Smooth muscle cell (in vitro differentiated cells): ENCODE measurements around the gene RUFY4. TPM values are rescaled to one million over a fixed set of nuclear protein-coding genes. Genes with fewer than 3 reads are reported as not detected.

Experiments
- DNase-seq: peaks from one replicate; lab custom pipeline; 2025; ENCODE audit not compliant: unreplicated experiment; lab: John Stamatoyannopoulos, UW
- H2AFZ ChIP-seq: fragments of 200-600 bp; sonication (generic); 2 replicates; pipeline ENCODE4 v1.6.0; 2016; ENCODE audit warnings: antibody characterized with exemption, low read depth, mild to moderate bottlenecking
- H3F3A ChIP-seq: fragments of 200-600 bp; sonication (generic); 2 replicates; pipeline ENCODE4 v1.6.0; 2017; ENCODE audit warnings: antibody characterized with exemption, low read depth
- H3K27ac ChIP-seq: fragments of 200-600 bp; sonication (generic); 2 replicates; pipeline ENCODE4 v1.5.1; 2016; ENCODE audit warnings: low read depth, mild to moderate bottlenecking
- H3K27me3 ChIP-seq: fragments of 200-600 bp; sonication (generic); 2 replicates; pipeline ENCODE4 v1.6.1; 2016; ENCODE audit warnings: low read depth, mild to moderate bottlenecking
- H3K36me3 ChIP-seq: fragments of 200-600 bp; sonication (generic); 2 replicates; pipeline ENCODE4 v1.5.1; 2016; ENCODE audit warnings: low read depth
- H3K4me1 ChIP-seq: fragments of 200-600 bp; sonication (generic); 2 replicates; pipeline ENCODE4 v1.5.1; 2016; ENCODE audit warnings: low read depth
- H3K4me2 ChIP-seq: fragments of 200-600 bp; sonication (generic); 2 replicates; pipeline ENCODE4 v1.6.0; 2016; ENCODE audit warnings: mild to moderate bottlenecking
- H3K4me3 ChIP-seq: fragments of 200-600 bp; sonication (generic); 2 replicates; pipeline ENCODE4 v1.5.1; 2016; ENCODE audit warnings: mild to moderate bottlenecking
- H3K79me2 ChIP-seq: fragments of 200-600 bp; sonication (generic); 2 replicates; pipeline ENCODE4 v1.6.0; 2016; ENCODE audit warnings: low read depth, mild to moderate bottlenecking
- H3K9ac ChIP-seq: fragments of 200-600 bp; sonication (generic); 2 replicates; pipeline ENCODE4 v1.6.0; 2016; ENCODE audit warnings: low read depth
- H3K9me3 ChIP-seq: fragments of 200-600 bp; sonication (generic); replicated peaks from 2 replicates; pipeline ENCODE4 v1.5.1; 2016; ENCODE audit warnings: low read depth
- H4K20me1 ChIP-seq: fragments of 200-600 bp; sonication (generic); 2 replicates; pipeline ENCODE4 v1.6.0; 2016; ENCODE audit warnings: low read depth
- WGBS: methylation state at CpG from one replicate; pipeline ENCODE4 v1.1.7; 2016; ENCODE audit warnings: low lambda C conversion rate; 5-methylcytosine and 5-hydroxymethylcytosine counted together
- polyA plus RNA-seq: library from polyadenylated mRNA; unstranded; fragments of >200 nt; fragmentation: Nextera tagmentation; extraction: Ambion mirVana; gene quantifications from 2 replicates; pipeline ENCODE4 v1.2.1, GENCODE V29; 2016
- total RNA-seq: library from RNA; depleted of rRNA; stranded (reverse); fragments of >200 nt; gene quantifications from 2 replicates; pipeline ENCODE4 v1.2.3, GENCODE V29; 2014
- TF ChIP-seq, protein P1 (sequence below): fragments of 200-600 bp; sonication (generic); IDR thresholded peaks from 2 replicates; pipeline ENCODE4 v1.5.1; 2017; ENCODE audit warnings: borderline replicate concordance, mild to moderate bottlenecking, antibody characterized with exemption; ENCODE audit not compliant: insufficient read depth, poor library complexity, severe bottlenecking

The RUFY4 gene
- total and polyA plus RNA-seq, 2 experiments from 2014 or later = 0.10 TPM; not detected in 1

DNA sequence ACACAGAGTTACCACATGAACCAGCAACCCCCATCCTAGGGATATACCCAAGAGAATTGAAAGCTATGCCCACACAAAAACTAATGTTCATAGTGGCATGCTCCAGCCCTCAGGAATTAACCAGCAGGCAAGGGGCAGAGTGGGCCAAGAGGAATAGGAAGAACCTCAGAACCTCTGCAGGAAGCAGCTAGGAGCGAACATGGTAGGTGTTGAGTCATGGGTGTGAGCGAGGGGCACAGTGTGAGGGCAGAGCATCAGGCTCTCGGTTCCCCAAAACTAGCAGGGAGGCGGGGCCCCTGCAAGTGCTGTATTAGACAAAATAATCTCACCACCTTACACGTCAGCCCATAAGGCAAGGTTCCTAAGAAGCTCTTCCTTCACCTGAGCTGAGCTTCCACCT lies 5.6 kb upstream of the RUFY4 start:
- no peaks in the 10 kb centered on the region for H3F3A ChIP-seq
- no peaks in the 10 kb centered on the region for H3K9me3 ChIP-seq
- no peak overlapping the region for H3K9ac ChIP-seq
- H3K27me3 ChIP-seq = peaks cover 19% of the 10 kb centered on the region
- no peaks in the 10 kb centered on the region for H3K36me3 ChIP-seq
- H3K27ac ChIP-seq = no peak overlapping the region
- DNase-seq = no peak
- TF ChIP-seq, protein P1, sequence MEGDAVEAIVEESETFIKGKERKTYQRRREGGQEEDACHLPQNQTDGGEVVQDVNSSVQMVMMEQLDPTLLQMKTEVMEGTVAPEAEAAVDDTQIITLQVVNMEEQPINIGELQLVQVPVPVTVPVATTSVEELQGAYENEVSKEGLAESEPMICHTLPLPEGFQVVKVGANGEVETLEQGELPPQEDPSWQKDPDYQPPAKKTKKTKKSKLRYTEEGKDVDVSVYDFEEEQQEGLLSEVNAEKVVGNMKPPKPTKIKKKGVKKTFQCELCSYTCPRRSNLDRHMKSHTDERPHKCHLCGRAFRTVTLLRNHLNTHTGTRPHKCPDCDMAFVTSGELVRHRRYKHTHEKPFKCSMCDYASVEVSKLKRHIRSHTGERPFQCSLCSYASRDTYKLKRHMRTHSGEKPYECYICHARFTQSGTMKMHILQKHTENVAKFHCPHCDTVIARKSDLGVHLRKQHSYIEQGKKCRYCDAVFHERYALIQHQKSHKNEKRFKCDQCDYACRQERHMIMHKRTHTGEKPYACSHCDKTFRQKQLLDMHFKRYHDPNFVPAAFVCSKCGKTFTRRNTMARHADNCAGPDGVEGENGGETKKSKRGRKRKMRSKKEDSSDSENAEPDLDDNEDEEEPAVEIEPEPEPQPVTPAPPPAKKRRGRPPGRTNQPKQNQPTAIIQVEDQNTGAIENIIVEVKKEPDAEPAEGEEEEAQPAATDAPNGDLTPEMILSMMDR = no peak
- no peaks in the 10 kb centered on the region for H4K20me1 ChIP-seq
- H3K4me3 ChIP-seq = no peak overlapping the region
- H3K4me1 ChIP-seq = peaks cover 6% of the 10 kb centered on the region
- no peak overlapping the region for H3K4me2 ChIP-seq
- no peak overlapping the region for H2AFZ ChIP-seq
- WGBS = 96% methylated on average over 5 of the region's 5 CpGs
- H3K79me2 ChIP-seq = no peaks in the 10 kb centered on the region

DNA sequence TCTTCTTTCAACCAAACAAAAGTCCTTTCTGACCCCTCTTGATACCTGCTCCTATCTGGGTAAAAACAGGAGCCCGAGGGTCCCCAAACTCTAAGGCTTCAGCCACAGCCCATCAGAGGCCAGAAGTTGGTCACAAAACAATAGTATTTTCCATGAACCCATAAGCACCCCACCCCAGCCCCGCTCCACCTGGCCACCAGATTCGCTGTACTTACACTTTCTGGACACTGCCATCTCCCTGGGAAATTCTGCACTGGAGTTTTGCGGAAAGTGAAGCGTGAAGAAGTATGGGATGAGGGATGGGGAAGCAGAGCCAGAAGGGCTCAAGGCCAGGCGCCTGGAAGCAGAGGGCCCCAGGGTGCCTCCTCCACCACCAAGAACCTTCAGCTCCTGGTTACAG lies 5.2 kb upstream of the RUFY4 start:
- no peak for DNase-seq
- no peaks in the 10 kb centered on the region for H4K20me1 ChIP-seq
- no peaks in the 10 kb centered on the region for H3K79me2 ChIP-seq
- H3K9me3 ChIP-seq = no peaks in the 10 kb centered on the region
- no peak overlapping the region for H2AFZ ChIP-seq
- WGBS = 95% methylated on average over 5 of the region's 6 CpGs
- H3F3A ChIP-seq = no peaks in the 10 kb centered on the region
- H3K4me3 ChIP-seq = no peak overlapping the region
- TF ChIP-seq, protein P1 = no peak
- H3K36me3 ChIP-seq = no peaks in the 10 kb centered on the region
- peaks cover 17% of the 10 kb centered on the region for H3K27me3 ChIP-seq
- no peak overlapping the region for H3K4me2 ChIP-seq
- H3K27ac ChIP-seq = no peak overlapping the region
- H3K9ac ChIP-seq = no peak overlapping the region
- peaks cover 6% of the 10 kb centered on the region for H3K4me1 ChIP-seq

DNA sequence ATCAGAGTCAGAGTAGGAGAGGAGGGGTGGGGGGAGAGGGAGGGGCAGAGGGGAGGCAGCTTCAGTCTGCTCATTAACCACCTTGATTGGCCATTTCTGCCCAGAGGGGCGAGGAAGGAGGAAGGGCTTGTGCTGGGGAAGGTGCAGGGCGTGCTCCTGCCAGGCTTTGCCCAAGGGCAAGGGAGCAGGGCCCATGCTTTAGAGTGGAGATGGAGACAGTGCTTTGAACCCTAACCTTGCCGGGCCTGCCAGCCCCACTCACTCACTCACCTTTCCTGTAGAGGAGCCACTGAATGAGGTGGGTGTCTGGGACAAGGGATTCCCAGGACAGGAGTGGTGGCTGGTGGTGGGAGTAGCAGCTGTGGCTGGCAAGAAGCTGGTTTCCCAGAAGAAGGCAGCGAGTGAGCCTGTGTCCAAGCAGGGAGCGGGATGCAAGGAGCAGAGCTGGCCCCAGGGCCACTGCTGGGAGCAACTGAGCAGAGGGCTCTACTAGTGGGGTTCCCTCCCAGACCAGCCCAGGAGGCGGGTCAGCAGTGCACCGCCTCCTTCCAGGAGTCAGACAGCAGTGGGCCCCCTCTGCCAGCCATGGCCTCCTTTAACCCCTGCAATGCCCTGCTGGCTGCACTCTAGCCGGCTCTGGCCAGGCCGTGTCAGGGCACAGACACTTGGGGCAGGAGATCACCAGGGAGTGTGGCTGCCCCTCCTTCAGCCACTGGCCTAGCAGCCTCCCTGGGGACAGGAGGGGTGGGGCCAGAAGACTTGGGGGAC lies 3.6 kb upstream of the RUFY4 start:
- no peak overlapping the region for H3K27ac ChIP-seq
- TF ChIP-seq, protein P1 = no peak
- H3K9ac ChIP-seq = no peak overlapping the region
- WGBS = 81% methylated on average over 9 of the region's 9 CpGs
- no peaks in the 10 kb centered on the region for H3K36me3 ChIP-seq
- no peak overlapping the region for H3K4me3 ChIP-seq
- no peaks in the 10 kb centered on the region for H3K9me3 ChIP-seq
- H3K79me2 ChIP-seq = no peaks in the 10 kb centered on the region
- no peak overlapping the region for H2AFZ ChIP-seq
- no peaks in the 10 kb centered on the region for H3F3A ChIP-seq
- peaks cover 14% of the 10 kb centered on the region for H3K27me3 ChIP-seq
- H3K4me2 ChIP-seq = no peak overlapping the region
- H3K4me1 ChIP-seq = peaks cover 6% of the 10 kb centered on the region
- no peak for DNase-seq
- H4K20me1 ChIP-seq = no peaks in the 10 kb centered on the region
